Measurements from ENCODE around the gene ADSS1. TPM values are rescaled to one million over a fixed set of nuclear protein-coding genes. Genes with fewer than 3 reads are reported as not detected.
A peak's percentile ranks its signal among the peaks of the same experiment; 100 is the strongest.

ADSS1 gene
- total RNA-seq, 4 donors from 2014 or later, result 4.4 to 11.3 (median 7.1) TPM; not detected in 1

DNA sequence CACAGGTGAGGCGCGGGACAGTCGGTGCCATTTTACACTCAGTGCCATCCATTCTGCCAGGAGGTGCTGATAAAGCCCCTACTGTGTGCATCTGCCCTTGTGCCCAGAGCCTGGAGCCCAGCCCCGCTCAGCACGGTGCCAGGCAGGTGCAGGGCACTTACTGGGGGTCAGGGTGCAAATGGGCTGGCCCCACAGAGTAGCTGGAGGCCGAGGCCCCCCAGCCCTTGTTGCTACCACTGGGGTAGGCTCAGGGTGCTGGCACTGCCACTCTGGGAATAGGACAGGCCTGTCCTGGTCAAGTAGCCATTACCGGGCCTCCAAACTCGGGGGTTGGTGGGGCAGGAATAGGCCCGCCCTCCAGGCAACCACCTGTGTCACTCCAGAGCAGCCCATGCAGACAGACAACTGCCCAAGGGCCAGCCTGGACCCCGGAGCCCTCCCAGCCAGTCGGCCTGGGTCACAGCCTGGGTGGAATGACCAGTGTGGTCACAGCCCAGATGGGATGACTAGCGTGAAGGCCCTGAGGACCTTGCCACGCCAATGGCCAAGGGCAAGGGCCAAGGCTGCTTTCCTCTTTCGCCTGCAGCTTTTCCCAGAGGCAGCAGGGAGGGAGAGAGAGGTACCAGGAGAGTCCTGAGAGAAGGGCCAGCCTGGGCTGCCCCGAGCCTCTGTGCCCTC lies 31.6 kb upstream of the ADSS1 start:
- WGBS, 2 donors (ENCODE audit: low coverage in 1 of 2), result 95% methylated on average over 13 of the region's 15 CpGs; no CpG with 5 or more reads in 1 of the 2 donors
- intact Hi-C loops (cut with DNase I; ENCODE audit: low total_unique reads) (no loop called here), in situ Hi-C loops (cut with MboI; ENCODE audit: low pct_ligation_motif_present in 1 of 4, low pct_unique_long_range_greater_than_20kb in 1 of 4, low sequenced_read_pairs in 3 of 4) (no loop called here)
- H3K36me3 ChIP-seq, result no peaks in the 10 kb centered on the region
- H3K27ac ChIP-seq, result no peak overlapping the region
- H3K4me1 ChIP-seq, result peaks cover 52 to 89% (median 77%) of the 10 kb centered on the region in 4 donors
- no peak overlapping the region for H3K4me3 ChIP-seq
- DNase-seq, result no peak
- TF ChIP-seq POLR2AphosphoS5 (IDR thresholded peaks at IDR 0.05) (no peak), POLR2A (IDR thresholded peaks at IDR 0.05) (no peak), EP300 (IDR thresholded peaks at IDR 0.05; ENCODE audit: low read depth) (no peak)
- TF ChIP-seq, protein P1, sequence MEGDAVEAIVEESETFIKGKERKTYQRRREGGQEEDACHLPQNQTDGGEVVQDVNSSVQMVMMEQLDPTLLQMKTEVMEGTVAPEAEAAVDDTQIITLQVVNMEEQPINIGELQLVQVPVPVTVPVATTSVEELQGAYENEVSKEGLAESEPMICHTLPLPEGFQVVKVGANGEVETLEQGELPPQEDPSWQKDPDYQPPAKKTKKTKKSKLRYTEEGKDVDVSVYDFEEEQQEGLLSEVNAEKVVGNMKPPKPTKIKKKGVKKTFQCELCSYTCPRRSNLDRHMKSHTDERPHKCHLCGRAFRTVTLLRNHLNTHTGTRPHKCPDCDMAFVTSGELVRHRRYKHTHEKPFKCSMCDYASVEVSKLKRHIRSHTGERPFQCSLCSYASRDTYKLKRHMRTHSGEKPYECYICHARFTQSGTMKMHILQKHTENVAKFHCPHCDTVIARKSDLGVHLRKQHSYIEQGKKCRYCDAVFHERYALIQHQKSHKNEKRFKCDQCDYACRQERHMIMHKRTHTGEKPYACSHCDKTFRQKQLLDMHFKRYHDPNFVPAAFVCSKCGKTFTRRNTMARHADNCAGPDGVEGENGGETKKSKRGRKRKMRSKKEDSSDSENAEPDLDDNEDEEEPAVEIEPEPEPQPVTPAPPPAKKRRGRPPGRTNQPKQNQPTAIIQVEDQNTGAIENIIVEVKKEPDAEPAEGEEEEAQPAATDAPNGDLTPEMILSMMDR (IDR thresholded peaks at IDR 0.05), result no peak
- no peaks in the 10 kb centered on the region for H3K27me3 ChIP-seq
- no peaks in the 10 kb centered on the region for H3K9me3 ChIP-seq

DNA sequence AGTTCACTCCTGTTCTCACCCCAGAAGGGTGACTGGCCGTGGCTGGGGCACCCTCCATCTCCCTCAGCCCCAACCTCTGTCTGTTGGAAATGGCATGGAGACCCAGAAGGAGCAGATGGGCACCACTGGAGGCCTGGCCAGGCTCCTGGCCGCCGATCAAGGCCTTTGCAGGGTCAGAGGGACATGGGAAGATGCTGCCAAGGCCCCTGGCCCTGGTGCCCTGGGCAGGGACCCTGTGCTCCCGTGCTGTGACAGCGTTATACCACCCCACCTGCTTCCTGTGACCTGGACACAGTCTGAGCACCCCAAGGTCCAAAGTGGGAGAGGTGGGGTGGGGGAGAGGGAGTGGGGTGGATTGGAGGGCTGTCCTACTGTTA lies 31.1 kb upstream of the ADSS1 start:
- Histone ChIP-seq H3K36me3 (no peaks in the 10 kb centered on the region), H3K4me1 (peaks cover 56 to 89% (median 76%) of the 10 kb centered on the region in 4 donors), H3K4me3 (no peak overlapping the region), H3K27ac (no peak overlapping the region), H3K27me3 (no peaks in the 10 kb centered on the region), H3K9me3 (no peaks in the 10 kb centered on the region)
- intact Hi-C loops (cut with DNase I; ENCODE audit: low total_unique reads) (no loop called here), in situ Hi-C loops (cut with MboI; ENCODE audit: low pct_ligation_motif_present in 1 of 4, low pct_unique_long_range_greater_than_20kb in 1 of 4, low sequenced_read_pairs in 3 of 4) (no loop called here)
- no peak for TF ChIP-seq POLR2AphosphoS5 (IDR thresholded peaks at IDR 0.05)
- no peak for TF ChIP-seq EP300 (IDR thresholded peaks at IDR 0.05; ENCODE audit: low read depth)
- no peak for TF ChIP-seq POLR2A (IDR thresholded peaks at IDR 0.05)
- TF ChIP-seq, protein P1 (IDR thresholded peaks at IDR 0.05), result no peak
- no peak for DNase-seq
- WGBS, 2 donors (ENCODE audit: low coverage in 1 of 2), result 74% methylated on average over 5 of the region's 5 CpGs; no CpG with 5 or more reads in 1 of the 2 donors

DNA sequence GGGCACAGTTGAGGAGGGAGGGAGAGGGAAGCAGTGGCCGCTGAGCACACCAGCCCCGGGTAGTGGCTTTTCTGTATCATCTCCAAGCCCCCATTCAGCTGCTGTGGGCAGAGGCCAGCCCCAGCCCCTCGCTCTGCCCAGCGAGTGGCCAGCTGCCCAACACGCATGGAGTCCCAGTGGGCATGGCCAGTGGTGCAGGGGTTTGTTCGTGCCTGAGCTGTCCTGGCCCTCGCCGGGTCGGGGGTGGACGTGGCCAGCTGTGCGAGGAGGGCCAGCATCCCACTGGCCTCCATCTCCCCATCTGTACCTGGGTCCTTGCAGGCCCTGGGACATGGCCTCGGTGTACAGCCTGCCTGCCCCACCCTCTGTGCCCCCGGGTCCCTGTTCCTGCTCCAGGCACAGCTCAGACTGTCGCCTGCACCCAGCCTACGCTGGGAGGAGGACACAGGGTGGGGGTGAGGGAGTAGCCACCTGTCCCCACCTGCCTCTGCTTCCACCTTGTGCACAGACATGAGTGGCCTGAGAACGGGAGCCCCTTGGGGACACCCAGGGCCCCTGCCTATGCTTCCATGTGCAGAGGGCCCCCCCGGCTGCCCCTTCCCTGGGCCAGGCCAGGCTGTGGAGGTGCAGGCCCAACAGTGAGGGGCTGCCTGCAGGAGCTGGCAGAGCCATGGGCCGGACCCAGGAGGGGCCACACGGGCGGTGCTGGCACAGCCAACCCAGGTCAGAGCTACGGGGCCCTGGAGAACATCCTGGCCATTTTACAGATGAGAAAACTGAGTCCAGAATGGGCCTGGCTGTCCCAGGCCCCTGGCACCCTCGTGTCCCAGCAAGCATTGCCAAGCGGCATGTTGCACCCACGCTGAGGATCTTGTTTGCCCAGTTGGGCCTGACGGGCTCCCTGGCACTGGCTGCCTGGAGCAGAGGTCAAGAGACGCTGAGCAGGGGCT lies 30.3 kb upstream of the ADSS1 start:
- no peak overlapping the region for H3K4me3 ChIP-seq
- peaks cover 56 to 89% (median 74%) of the 10 kb centered on the region in 4 donors for H3K4me1 ChIP-seq
- peak overlapping the region in 3 of 4 donors; percentile 44 to 60 (median 50) for H3K27ac ChIP-seq
- no peaks in the 10 kb centered on the region for H3K9me3 ChIP-seq
- in situ Hi-C loops (cut with MboI; ENCODE audit: low pct_ligation_motif_present in 1 of 4, low pct_unique_long_range_greater_than_20kb in 1 of 4, low sequenced_read_pairs in 3 of 4), result no loop called here
- no peaks in the 10 kb centered on the region for H3K36me3 ChIP-seq
- intact Hi-C loops (cut with DNase I; ENCODE audit: low total_unique reads), result no loop called here
- no peak for TF ChIP-seq POLR2A (IDR thresholded peaks at IDR 0.05)
- TF ChIP-seq, protein P1 (IDR thresholded peaks at IDR 0.05), result no peak
- no peak for TF ChIP-seq EP300 (IDR thresholded peaks at IDR 0.05; ENCODE audit: low read depth)
- no peak for TF ChIP-seq POLR2AphosphoS5 (IDR thresholded peaks at IDR 0.05)
- H3K27me3 ChIP-seq, result no peaks in the 10 kb centered on the region
- WGBS, 2 donors (ENCODE audit: low coverage in 1 of 2), result 78% methylated on average over 14 of the region's 26 CpGs; no CpG with 5 or more reads in 1 of the 2 donors
- DNase-seq, result no peak

DNA sequence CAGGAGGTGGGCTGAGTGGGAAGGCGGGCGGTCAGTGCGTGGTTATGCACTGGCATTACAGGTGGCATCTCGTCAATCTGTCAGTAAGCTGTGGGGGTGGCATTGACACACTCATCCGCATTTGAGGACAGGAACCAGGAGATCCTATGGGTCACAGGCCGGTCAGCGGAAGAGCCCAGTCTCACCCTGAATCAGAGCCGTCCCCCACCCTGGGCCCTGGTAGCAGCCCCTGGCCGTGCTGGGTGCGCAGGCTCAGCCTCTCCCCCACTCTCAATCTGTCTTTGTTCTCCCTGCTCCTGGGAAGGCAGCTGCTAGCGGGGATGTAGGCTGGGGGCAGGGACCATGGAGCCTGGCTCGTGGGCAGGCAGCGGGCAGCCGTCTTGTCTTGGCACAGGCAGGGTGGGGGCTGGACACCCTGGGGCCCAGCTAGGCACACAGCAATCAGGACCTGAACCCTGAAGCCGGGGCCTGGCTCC lies 29.5 kb upstream of the ADSS1 start:
- Histone ChIP-seq H3K4me3 (no peak overlapping the region), H3K4me1 (peaks cover 53 to 91% (median 70%) of the 10 kb centered on the region in 4 donors)
- no peak for DNase-seq

More for the DNA sequence above, 29.5 kb upstream of the ADSS1 start:
- Histone ChIP-seq H3K36me3 (no peaks in the 10 kb centered on the region), H3K9me3 (no peaks in the 10 kb centered on the region), H3K27ac (peak overlapping the region; percentile 44 to 60 (median 47)), H3K27me3 (no peaks in the 10 kb centered on the region)
- TF ChIP-seq POLR2A (IDR thresholded peaks at IDR 0.05), result no peak
- TF ChIP-seq, protein P1 (IDR thresholded peaks at IDR 0.05), result no peak
- TF ChIP-seq EP300 (IDR thresholded peaks at IDR 0.05; ENCODE audit: low read depth), result no peak
- no peak for TF ChIP-seq POLR2AphosphoS5 (IDR thresholded peaks at IDR 0.05)
- in situ Hi-C loops (cut with MboI; ENCODE audit: low pct_ligation_motif_present in 1 of 4, low pct_unique_long_range_greater_than_20kb in 1 of 4, low sequenced_read_pairs in 3 of 4) (no loop called here), intact Hi-C loops (cut with DNase I; ENCODE audit: low total_unique reads) (no loop called here)
- 87% methylated on average over 15 of the region's 15 CpGs; no CpG with 5 or more reads in 1 of the 2 donors for WGBS, 2 donors (ENCODE audit: low coverage in 1 of 2)

All from transverse colon (tissue), 4 donors.